Suppressor macrophage treated with lipopolysaccharide for 1 hour (primary cell): ENCODE measurements around the gene GAN.
A peak's percentile ranks its signal among the peaks of the same experiment; 100 is the strongest.
"Not testable (repeated sequence)": the region's sequence is repeated elsewhere in the genome, so short reads cannot be mapped to it uniquely, and the experiment has no call there.

Source experiments
- DNase-seq, 3 donors: peaks; one replicate each; pipeline ENCODE4 v3.0.0-alpha.2; 2020 to 2022

Gene GAN

DNA sequence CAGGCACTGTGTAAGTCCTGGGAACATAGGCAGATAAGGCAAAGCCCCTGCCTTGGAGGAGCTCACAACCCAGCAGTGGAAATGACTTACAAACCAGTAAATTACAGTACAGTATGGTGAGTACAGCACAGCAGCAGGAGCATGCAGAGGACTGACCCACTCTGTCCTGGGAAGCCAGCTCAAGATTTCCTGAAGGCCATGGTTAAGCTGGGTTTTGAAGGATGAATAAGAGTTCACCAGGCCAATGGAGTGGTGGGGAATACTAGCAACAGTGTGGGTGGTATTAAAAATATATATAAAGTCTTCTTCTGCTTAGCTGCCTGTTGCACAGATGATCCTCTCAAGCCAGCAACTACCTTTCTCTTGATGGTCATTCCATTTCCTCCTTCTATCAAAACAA is 3.0 kb upstream of the GAN start:
- DNase-seq, result no peak

DNA sequence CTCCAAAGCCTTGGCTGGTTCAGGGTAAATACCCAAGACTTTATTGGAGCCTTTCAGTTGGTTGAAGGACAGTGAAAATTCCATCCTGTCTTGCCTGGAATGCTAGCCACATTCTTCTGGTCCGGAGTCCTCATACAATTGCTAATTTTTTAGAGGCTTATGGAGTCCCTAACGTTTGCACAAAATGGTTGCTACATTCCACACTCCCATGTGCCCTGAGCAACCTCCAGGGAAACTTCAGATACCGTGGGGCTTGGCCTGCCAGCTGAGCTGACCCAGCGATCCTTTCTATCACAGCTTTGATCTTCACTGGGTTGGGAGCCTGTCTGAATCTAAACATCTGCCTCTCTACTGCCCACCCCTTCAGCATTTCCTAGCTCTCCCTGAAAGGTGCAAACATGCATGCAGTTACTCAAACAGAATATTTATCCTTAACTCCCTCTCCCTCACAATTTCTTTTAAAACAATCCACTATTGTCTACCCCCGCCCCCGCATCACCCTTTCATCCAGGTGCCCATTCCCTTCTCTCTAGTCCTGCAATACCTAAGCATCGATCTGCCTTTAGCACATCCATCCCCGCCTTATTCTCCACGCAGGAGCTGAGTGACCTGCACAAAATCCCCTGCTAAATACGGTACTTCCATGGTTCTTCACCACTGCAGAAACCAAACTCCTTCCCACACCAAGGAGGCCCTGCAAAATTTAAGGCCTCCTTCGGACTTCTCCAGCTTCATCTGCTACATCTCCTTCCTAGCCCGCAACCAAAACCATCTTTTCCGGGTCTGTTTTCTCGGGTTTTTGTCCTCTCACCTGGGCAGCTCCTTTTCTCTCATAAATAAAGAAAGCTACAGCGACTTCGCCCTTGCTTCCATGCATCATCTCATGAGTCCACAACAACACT is 810 bp upstream of the GAN start:
- no peak for DNase-seq

DNA sequence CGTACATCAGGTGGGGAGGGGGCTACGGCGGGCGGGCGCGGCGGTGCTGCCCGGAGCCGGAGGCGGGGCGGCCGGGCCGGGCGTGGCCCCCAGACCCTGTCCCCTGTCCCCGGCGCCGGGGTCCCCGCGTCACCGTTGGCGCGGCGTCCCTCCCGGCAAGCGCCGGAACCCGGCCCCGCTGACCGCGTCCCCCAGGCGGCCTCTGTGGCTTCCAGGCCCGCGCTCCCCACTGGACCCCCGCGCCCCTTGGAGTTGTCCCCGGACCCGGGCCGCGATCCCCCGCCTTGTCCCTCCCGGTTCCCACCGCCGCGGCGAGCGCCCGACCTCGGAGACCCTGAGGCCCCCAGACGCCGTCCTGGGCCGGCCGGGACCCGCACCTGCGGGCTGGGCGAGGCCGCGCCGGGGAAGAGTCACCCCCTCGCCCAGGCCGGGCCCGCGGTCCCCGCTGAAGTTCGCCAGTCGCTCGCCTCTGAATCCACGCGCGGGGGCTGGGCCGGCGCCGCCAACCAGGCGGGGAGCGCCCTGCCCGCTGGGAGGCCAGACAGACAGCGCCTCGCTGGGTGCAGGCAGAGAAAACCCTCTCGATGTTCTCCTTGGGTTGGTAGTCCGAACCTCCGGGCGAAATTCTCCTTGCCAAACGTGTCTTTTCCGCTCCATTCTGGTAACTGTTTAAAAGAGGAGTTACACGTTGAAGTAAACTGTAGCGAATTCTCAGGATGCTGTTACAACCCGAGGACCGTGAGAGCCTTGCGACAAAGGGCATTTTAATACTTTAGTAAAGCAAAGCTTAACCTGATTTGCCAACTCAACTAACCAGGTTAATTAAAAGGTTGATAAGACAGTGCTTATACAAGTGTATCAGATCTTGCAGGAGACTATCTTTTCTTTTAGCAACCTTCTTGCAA is 761 bp downstream of the GAN start:
- DNase-seq, result peak; percentile 69 to 90 (median 78)

DNA sequence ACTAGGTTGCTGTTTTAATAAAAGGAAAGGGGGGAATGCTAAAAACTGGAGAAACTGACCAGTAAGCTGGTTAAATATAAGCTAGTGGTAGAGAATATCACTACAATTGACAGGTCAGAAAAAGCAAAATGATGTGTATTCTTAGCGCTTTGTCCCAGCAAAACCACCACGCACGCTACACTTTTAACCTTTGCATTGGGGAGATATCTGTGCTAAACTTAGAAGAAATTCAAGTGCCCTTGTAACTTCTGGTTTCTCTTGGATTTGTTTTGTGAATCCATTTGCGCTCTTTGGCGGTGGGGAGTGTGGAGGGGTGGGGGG is 1.4 kb downstream of the GAN start:
- no peak for DNase-seq

DNA sequence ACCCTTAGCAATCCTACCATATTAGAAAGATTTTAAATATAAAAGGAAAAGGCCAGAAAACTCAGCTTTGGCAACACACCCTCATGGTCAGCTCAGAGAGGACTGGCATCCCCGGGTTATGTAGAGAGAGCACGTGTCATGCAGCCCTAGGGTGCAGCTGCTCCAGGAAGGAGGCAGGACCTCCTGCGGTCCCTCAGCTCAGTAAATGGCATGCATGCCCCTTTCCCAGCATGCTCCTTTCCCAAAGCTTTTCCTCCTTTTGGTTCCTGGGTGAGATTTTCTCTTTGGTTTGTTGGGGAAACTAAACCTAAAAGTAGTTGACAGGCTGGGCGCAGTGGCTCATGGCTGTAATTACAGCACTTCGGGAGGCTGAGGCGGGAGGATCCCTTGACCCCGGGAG is 3.9 kb downstream of the GAN start:
- no peak for DNase-seq

DNA sequence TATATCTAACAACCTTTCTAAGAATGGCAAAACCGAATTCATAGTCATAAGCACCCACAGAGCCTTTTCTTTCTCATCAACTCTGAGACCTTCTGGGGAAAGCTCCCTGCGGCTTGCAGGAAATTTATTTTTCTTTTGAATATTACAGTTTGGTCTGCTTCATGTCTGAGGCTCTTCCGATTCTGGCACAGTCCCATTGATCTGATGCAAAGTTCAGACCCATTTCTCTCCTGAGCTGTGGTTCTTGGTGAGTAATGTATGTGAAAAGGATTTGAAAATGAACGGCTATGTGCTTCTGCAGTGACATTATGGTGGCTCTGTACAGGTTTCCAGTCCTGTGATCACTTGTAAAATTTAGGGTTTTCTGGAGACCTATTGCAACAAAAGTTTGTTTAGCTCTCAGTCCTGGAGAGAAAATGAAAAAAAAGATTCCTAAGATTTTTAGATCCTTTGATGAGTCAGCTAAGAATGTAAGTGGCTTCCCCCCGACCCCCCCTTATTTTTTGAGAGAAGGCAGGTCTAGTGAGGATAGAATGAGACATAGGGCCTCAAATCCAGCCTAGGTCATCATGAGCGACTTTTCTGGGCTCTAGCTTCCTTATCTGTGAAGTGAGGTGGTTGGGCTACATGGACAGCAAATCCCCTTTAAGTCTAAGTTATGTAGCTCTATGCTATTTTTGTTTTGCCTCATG is 4.6 kb downstream of the GAN start:
- DNase-seq, result no peak

DNA sequence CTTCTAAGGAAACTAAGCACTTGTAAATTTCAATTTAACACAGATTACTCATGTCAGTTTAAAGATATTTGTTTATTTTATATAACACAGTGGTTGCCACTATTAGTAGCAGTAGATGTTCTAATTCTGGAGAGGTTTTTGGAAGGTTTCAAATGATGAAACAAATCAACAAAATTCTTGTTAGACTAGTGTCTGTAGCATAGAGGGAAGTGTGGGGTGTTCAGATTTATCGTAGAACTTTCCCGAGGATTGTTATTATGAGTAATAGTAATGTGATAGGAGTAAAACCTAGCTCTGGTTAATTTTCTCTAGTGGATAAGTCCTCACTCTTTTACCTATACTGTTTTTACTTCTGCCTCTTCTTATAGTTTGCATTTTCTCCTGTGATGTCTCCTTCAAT is 6.3 kb downstream of the GAN start:
- DNase-seq, result peak in 1 of 3 donors; percentile 25

DNA sequence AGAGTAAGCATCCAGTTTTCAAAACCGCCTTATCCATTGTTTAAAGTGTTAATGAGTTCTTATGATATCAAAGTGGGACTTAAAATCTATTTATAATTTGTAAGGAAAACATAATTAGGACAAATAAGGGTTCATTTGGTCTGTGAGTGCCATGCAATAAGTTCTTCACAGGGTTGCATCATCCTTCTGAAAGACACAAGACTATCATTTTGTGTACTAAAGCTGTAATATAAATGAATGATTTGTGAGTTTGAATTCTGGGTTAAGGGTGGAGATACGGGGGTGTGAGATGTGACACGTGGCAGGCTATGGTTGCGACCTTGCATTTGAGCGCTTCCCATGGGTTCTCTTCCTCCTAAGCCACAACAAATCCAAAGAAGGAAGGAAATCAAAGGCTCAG is 6.8 kb downstream of the GAN start:
- no peak for DNase-seq

DNA sequence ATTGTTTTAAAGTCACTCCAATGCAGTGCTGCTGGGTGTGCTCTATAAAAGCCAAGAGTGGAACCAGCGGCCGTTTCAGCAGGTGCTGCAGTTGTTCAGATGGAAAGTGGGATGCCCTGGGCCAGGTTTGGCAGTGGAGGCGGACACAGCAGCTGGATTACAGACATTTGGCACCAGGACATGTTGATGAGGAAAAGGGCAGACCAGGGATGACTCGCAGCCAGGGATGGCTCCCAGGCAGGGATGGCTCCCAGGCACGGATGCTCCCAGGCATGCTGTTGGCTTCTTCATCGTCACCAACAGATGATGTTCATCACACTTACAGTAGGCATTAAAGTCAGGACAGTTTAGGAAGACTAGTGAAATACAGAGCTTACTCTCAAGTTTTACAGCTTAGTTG is 10.0 kb downstream of the GAN start:
- no peak for DNase-seq

DNA sequence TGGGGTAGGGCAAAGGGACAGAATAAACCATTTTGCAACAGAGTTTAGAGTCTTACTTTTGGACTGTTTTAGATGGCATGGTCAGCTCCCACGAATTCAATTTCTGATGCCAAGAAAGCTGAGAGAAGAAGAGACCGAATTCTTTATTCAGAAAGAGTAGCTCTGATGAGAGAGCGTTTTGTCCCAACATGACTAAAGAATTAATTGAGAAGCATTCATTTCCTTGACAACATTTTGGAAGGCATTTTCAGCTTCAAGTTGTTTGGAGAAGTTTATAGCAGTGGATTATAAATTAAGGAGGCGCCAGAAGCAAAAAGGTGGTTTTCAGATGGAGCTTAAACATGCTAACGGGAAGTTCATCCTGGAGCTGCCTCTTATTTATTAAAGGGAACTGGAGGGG is 12.2 kb downstream of the GAN start:
- DNase-seq, result no peak

DNA sequence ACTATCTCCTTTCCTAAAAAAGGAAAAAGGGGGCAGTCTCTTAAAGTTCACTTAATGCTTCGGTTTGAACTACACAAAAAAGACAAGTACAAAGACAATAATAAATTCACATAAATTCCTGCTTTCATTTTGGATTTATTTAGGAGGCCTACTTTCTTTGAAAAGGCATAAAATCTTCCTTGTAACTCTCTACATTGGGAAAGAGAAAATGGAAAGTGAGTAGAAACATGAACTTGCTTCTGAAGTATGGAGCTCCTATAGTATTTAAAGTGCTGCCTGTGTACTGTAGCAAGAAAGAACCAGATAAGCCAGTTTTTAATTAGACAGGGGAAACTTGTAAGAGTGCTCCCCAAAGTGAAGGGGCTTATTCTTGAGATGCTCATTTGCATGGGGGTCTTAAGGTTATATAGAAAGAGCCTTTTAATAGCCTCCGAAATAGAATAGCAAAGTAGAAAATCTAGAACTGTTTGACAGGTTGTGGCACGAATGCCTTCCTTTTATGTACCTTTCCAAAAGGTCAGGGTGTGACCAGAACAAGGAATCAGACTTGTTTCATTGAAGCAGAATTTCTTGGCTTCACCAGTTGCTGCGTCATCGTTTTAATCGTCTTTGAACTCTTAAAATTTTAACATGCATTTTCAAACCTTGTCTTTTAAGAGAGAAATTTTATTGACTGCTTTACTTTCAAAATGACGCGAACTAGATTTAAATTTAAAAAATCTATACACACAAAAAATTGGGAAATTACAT is 12.9 kb downstream of the GAN start:
- no peak for DNase-seq

DNA sequence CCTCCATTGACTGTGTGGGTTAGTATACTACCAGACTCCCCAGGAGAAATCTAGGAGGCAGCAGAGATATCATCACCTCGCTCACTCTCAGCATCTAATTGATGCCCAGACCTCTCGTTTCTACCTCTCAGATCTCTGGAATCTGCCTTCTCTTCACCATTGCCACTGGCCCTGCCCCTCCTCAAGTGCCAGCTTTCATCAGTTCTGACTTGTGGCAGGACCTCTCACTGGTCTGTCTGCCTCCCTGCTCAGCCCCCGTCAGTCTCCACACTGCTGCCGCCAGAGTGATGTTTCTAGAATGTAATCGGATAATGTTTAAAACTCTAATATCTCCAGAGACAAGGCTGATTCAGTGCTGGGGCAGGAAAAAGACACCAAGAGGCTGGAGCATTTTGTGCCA is 15.2 kb downstream of the GAN start:
- DNase-seq, result no peak

DNA sequence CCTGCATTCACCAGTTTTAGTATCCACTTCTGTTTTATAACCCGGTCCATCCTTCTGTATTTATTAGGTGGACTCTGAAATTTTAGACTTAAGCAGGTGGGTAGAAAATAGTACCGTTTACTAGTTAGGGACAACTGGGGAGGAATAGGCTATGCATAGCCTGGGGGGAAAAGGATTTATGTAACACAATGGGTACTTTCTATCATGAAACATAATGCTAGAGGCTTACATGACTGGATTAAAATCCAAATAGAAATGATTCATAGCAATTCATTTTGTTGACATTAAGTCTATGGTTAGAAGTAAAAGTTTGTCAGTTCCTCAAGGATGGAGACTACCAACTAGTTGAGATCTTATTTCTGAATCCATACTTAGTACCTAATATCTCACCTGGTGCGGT is 18.6 kb downstream of the GAN start:
- no peak for DNase-seq

DNA sequence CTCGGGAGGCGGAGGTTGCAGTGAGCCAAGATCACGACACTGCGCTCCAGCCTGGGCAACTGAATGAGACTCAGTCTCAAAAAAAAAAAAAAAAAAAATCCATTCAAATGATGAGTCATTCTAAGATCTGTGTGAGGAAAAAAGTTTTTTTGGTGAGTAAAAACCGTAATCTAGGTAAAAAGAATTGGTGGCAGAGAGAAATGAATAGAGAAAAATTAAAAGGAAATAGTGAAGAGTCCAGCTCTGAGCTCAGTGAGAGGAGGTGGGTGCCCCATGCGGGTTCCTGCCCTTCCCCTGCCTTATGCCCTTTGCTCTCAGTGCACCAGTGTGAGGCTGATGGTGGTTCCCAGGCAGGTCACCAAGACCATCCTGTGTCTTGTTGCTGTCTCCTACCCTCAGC is 20.9 kb downstream of the GAN start:
- DNase-seq, result no peak

DNA sequence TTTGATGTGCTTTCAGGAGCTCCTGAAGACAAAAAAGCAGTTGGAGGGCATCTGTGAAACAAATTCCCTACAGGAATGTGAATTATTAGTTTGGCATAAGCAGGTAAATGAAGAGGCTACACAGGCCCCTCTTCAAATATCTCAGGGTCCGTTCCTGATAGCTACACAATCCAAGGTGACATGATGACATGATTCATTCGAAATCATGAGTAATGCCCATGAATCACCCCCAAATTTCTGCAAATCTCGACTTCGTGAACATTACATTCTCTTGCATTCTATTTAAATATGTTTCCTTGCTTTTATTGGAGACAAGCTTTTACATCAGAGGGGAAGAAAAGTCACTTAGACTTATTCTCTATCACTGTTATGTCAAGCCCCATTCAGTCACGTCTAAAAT is 22.3 kb downstream of the GAN start:
- DNase-seq, result no peak

DNA sequence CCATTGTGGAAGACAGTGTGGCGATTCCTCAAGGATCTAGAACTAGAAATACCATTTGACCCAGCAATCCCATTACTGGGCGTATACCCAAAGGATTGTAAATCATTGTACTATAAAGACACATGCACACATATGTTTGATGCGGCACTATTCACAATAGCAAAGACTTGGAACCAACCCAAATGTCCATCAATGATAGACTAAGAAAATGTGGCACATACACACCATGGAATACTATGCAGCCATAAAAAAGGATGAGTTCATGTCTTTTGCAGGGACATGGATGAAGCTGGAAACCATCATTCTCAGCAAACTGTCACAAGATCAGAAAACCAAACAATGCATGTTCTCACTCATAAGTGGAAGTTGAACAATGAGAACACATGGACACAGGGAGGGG is 30.4 kb downstream of the GAN start:
- DNase-seq, result not testable (repeated sequence)

DNA sequence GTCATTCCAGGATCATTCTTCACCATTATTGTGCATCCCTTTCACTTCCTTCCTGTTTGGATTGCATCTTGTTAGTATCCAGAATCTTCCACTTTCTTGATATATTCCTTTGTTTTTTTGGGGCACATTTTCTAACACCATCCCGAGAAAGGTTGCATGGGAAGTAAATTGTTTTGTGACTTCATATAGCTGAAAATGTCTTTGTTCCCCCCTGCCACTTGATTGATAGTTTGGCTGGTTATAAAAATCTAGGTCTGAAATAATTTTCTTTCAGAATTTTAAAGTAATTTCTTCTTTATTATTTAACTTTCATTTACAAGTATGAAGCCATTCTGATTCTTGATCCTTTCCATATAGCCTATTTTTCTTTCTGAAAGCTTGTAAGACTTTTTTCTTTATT is 32.7 kb downstream of the GAN start:
- DNase-seq, result no peak

DNA sequence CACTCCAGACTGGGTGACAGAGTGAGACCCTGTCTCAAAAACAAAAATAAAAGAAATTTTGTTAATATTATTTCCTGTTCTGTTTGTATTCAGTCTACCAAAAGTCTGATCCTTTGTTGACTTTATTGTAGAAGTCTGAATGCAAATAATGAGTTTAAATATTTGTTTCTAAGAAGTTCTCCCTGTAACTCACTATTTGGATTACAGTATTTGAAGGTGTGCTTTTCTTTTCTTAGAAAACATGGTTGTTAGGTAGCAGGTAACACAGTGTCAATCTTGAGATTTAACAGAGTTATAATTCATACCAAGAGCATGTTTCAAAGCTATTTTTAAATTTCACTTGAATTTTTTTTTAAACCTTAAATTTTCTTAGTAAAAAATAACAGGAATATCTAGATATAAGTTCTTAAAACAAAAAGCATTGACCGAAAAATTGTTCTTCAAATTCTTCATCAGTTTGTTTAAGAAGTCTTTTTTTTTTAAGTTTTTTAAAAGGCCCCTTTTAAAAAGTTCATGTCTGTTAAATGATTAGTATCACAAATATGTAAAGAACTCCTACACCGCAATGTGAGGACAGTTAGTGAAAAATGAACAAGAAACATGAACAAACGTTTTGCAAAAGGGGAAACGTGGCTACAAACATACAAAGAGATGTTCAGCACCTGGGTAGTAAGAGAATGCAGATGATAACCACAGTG is 35.0 kb downstream of the GAN start:
- DNase-seq, result no peak

DNA sequence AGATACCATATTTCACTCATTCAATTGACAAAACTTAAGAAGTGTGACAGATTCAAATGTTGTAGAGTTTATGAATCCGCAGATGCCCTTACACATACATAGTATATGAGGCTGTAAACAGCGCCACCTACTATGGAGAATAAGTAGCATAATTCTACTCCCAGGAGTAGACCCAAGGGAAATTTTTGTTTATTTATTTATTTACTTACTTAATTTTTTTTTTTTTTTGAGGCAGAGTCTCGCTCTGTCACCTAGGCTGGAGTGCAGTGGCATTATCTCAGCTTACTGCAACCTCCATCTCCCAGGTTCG is 35.5 kb downstream of the GAN start:
- DNase-seq, result peak in 2 of 3 donors; percentile 7 to 26

DNA sequence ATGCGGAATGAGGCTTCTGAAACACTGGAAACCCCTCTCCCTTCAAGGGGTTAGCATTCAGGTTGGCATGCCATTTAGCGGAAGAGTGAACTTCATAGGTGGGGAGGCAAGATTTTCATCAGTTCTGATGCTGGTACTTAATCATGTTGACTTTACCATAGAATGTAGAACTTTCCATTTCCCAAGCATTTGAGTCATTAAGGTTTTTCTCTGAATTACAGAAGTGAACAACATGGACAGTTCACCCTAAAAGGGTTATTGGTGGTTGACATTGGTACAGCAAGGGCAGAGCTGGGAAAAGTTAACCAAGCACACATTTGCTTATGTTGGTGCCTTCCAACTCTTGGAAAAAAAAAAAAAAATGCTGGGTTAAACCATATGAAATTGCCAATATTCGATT is 39.1 kb downstream of the GAN start:
- DNase-seq, result no peak

DNA sequence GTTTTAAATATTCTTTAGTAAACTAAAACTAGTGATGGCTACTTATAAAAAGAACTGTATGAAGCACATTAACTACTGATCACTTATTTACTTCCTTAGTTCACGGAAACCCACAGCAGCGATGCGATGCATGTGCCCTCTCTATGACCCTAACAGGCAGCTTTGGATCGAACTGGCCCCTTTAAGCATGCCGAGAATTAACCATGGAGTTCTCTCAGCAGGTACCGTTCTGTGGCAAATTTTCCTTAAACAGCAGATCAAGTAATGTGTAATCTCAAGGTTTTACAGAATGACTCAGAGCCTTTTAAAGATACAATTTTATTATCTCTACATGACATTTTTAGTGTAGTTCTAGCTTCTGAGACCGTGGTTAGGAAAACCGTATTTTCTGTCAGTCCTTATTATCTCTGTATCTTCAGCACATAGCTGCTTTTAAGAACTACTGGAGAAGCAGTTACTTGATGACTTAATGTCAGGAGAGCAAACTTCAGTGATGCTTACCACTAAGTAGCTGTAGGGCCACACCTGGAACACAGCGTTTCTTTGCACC is 43.0 kb downstream of the GAN start:
- DNase-seq, result no peak

DNA sequence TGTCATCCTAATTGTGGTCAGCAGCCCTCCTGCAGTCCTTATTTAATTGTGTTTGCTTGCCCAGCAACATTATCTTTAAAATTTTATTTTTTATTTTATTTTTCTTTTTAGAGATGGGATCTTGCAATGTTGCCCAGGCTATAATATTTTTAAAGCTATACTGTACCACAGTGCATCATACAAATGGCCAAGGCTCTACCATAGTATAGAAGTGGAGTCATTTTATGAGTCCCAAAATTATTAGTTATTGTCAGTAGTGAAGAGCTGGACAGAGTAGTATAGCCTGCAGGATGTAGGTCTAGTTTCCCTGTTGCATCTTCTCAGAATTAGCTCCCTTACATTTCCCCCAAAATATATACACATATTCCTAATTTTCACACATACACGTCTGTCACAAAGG is 44.1 kb downstream of the GAN start:
- DNase-seq, result no peak
